Hippocampal formation (tissue), 2 donors: Measurements from ENCODE around the gene B3GNT5.
A peak's percentile ranks its signal among the peaks of the same experiment; 100 is the strongest.
"Not testable (repeated sequence)": the region's sequence is repeated elsewhere in the genome, so short reads cannot be mapped to it uniquely, and the experiment has no call there.

Source experiments
- DNase-seq, 2 donors: peaks; one replicate each; lab custom pipeline; 2025; lab: John Stamatoyannopoulos, UW

The B3GNT5 gene

DNA sequence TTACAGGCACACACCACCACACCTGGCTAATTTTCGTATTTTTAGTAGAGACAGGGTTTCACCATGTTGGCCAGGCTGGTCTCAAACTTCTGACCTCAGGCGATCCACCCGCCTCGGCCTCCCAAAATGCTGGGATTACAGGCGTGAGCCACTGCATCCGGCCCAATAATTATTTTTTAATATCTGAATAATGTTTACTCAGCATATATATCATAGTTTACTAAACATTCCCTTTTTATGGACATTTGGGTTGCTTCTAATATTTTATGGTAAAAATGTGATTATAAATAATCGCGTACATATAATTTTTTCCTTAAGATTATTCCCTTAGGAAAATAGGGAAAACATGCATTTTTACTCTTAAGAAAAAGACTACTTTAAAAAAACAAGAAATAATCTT, 22.8 kb upstream of the B3GNT5 start:
- DNase-seq = not testable (repeated sequence)

DNA sequence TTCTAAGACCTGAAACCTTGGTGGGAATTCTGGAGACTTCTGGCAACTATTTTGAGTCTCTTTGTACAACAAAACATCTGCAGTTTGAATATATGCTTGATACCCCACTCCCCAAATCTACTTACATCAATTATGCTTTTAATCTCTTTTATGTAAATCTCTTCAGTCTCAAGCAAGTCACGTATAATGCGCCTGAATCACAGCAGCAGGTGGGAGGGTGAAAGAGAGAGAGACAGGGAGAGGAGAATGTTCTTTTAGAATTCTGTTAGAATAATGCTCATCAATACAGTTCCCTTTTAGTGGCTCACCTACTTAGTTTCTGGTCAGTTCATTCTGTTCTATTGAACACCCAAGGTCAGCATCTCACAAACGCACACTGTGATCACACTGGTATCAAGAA, 22.2 kb upstream of the B3GNT5 start:
- DNase-seq = no peak

- DNase-seq = no peak
These were observed 19.1 kb upstream of the B3GNT5 start for GRCh38 chr3:183233966-183234365.

DNA sequence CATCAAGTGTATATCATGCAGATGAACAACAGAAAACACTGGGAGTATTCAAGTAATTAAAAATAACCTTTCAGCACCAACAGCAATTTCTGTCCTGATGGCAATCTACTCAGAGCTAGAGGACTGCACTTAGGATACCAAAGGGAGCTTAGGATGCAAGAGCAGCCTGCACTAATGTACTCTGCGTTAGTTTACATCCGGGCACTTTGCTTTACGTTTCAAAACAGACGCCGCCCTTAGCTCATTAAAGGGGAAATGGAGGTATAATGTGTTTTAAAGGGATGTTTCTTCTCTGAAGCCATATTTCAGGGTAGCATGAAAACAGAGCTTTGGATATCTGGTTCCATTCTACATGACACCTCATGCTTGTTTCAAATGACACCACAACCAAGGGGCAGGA, 14.0 kb upstream of the B3GNT5 start:
- DNase-seq = no peak

DNA sequence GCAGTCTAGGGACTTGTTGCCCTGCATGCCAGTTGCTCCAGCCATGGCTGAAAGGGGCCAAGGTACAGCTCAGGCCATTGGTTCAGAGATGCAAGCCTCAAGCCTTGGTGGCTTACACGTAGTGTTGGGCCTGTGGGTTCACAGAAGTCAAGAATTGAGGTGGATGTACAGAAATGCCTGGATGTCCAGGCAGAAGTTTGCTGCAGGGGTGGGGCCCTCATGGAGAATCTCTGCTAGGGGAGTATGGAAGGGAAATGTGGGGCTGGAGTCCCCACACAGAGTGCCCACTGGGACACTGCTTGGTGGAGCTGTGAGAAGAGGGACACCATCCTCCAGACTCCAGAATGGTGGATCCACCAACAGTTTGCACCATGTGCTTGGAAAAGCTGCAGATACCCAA, 10.6 kb upstream of the B3GNT5 start:
- DNase-seq = no peak

DNA sequence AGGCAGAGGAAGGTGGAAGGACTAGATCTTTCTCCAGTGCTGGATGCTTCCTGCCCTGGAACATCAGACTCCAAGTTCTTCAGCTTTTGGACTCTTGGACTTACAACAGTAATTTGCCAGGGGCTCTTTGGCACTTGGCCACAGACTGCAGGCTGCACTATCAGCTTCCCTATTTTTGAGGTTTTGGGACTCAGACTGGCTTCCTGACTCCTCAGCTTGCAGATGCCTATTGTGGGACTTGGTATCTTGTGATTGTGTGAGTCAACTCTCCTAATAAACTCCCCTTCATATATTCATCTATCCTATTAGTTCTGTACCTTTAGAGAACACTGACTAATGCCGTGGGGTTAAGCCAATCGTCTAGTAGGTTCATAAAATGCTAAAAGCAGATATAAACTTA, 8.8 kb upstream of the B3GNT5 start:
- no peak for DNase-seq

GRCh38 chr3:183244981-183245476, 8.0 kb upstream of the B3GNT5 start:
- DNase-seq = no peak

DNA sequence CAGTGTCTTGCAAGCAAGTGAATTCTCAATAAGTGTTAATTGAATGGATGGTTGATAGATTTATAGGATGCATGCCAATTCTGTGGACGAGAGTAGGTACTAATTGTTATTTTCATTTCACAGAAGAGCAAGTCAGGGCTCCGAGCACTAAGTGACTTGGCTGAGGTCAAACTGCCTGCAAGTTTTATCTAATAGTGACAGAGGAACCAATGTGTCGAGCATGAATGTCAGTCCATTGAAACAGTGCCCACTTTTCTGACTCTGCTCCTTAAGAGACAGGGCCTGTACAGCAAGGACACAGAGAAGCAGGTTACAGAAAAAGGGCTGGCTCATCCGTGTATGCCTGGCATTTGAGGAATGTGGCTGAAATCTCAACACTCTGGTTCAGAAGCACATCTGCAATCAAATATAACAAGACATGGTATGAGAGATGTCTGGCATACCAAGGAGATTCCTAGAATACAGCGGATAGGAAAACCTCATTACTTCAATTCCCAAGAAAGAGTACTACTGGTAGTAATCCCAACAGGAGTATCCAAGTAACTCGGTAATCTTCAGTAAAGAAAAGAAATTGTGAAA, 6.0 kb upstream of the B3GNT5 start:
- no peak for DNase-seq

- peak in 1 of 2 donors; percentile 34 for DNase-seq
These were observed 3.9 kb upstream of the B3GNT5 start for GRCh38 chr3:183249006-183249718.

GRCh38 chr3:183252118-183252782, 803 bp upstream of the B3GNT5 start:
- no peak for DNase-seq

GRCh38 chr3:183253528-183254486, 754 bp downstream of the B3GNT5 start:
- no peak for DNase-seq

DNA sequence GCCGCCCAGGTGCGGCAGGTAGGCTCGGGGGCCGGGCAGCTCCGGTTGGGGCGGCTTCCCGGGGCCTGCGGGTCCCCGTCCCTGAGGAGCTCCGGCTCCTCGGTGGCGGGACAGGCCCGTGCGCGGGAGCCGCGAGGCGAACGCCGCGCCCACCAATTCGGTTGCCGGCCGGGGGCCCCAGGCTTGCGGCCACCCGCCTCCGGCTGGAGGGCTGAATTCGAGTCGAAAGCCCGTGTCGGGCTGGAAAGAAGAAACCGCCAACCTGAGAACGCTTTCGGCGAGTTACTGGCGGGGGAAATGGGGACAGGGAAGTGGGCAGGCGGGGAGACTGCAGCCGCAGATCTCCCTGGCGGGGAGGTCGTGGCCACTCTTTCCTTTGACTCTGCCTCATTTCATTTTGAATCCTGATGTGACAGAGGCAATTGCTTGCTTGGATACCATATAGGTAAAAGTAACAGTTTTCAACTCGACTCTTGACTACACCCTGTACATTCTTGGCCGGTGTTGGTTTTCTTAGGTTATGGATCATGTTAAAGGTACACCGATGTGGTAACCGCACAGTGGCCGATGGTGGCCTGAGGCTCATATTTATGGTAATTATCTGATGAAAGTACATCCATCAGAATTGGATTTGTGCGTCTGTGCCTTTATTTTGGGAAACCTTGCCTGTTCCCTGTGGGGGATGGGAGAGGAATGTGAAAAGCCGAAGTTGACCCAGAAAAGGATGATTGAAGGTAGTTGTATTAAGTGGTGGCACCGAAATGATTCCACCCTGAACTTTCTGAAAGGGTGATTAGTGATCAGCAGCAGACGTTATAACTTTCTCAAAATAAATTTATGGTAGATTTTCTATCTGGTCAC, 1.7 kb downstream of the B3GNT5 start:
- DNase-seq = no peak

DNA sequence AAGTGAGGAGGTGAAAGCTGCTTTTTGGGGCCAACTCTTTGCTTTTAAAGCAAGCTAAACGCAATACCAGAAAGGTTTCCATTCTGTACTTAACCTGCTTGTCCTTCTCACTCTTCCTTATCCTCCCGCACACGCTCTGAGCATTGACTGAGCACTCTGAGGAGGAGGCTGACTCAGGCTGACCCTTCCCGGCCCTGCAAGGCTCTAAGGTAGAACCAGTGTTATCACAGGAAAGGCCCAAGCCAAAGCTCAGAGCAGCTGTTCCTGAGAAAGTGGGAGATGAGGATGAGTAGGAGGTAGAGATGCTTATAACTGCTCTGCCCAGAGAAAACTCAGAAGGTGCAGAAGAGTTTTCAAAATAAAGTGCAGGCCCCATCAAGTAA, 2.3 kb downstream of the B3GNT5 start:
- DNase-seq = no peak

GRCh38 chr3:183259087-183259486, 6.0 kb downstream of the B3GNT5 start:
- DNase-seq = no peak

- DNase-seq = no peak
These were observed 6.6 kb downstream of the B3GNT5 start for GRCh38 chr3:183259621-183260020.

GRCh38 chr3:183260167-183260904, 7.3 kb downstream of the B3GNT5 start:
- DNase-seq = peak in 1 of 2 donors; percentile 49

DNA sequence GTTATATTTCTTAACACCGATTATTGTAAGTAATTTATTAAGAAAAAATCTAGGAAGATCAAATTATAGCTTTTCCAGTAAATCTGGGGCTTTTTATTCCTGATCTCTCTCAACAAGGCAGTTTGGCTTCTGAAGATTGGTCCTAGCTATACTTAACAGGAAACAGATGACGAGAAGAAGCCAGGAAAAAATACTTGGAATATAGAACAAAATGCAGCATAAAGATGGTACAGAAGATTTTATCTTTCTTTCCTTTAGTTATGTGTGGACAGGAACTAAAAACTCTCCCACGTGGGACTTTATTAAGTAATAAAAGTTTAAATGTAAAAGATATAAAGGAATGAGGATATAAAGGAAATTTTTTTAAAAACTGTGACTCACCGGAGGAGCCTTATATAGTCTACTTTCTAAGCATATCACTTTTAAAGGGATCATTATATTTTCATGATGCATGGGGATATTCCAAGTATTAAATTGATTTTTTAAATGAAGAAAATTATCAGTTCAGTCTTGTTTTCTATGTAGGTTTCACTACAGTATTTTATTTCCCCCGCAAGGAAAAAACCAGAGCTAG, 8.2 kb downstream of the B3GNT5 start:
- no peak for DNase-seq

GRCh38 chr3:183262875-183263378, 9.9 kb downstream of the B3GNT5 start:
- no peak for DNase-seq

DNA sequence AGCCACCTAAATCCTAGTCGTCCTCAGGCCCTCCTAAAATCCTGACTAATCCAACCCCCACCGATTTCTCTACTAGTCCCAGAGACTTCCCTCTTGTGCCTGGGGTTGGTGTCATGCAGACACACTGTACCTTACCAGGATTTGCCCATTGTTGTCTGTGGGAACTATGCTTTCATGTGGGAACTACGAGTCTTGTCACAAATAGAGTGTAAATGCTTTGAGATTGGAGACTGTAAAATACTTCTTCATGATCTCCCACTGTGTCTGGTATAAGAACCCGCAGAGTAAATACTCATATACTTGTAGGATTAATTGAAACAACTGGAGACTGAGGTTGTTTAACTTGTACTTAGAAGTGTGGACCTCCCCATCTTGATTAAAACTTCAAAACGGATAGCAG, 11.2 kb downstream of the B3GNT5 start:
- no peak for DNase-seq

DNA sequence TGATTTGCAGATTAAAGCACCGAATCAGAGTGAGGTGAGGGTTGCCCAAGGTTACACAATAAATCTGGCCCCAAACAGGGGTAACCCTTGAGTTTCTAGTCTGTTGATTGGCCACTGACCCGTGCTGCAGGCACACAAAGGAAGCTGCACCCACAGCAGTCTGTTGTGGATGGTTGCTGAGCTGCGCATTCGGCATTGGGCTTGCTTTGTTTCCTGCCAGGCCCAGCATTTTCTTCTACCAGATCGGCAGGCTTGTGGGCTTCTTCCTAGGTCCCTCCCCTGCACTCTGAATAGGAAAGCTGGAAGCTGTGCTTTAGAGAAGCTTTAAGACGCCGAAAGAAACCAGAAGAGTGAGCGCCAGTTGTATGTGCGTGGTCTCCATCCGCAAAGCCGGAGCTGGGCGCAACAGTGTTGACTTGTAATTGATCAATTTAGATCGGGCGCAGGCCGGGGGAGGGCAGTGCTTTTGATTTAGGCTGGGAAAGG, 12.1 kb downstream of the B3GNT5 start:
- peak; percentile 37 to 39 for DNase-seq
